Esophagus squamous epithelium (tissue), 5 donors: Measurements from ENCODE around the gene CFAP157. TPM values are rescaled to one million over a fixed set of nuclear protein-coding genes. Genes with fewer than 3 reads are reported as not detected.

ENCODE experiments used
- DNase-seq: peaks from one replicate; lab custom pipeline; 2025; lab: John Stamatoyannopoulos, UW
- H3K27ac ChIP-seq, 4 donors: fragments of 200-600 bp; sonication (generic); one replicate each; pipeline ENCODE4 v1.5.1; 2016 to 2019; ENCODE audit warnings: mild to moderate bottlenecking in 1 of 4
- H3K27me3 ChIP-seq, 4 donors: fragments of 200-600 bp; sonication (generic); 1 replicate in 3 of 4; 2 replicates in 1 of 4; pipeline versions ENCODE4 v1.5.1 to v1.6.0; 2017 to 2021; ENCODE audit warnings: antibody characterized with exemption in 1 of 4
- H3K36me3 ChIP-seq, 3 donors: fragments of 200-600 bp; sonication (generic); one replicate each; pipeline ENCODE4 v1.5.1; 2016 to 2019
- H3K4me1 ChIP-seq, 3 donors: fragments of 200-600 bp; sonication (generic); one replicate each; pipeline ENCODE4 v1.5.1; 2017 to 2019
- H3K4me3 ChIP-seq, 4 donors: fragments of 200-600 bp; sonication (generic); 1 replicate in 3 of 4; 2 replicates in 1 of 4; pipeline ENCODE4 v1.5.1; 2016 to 2019; ENCODE audit warnings: mild to moderate bottlenecking in 2 of 4, moderate library complexity in 1 of 4
- H3K9me3 ChIP-seq, 3 donors: fragments of 200-600 bp; sonication (generic); one replicate each; pipeline ENCODE4 v1.5.1; 2016 to 2019
- POLR2A ChIP-seq, 4 donors: fragments of 450-650 bp; IDR thresholded peaks; one replicate each; pipeline ENCODE4 v1.6.1; 2017; ENCODE audit warnings: antibody characterized with exemption in 4 of 4, mild to moderate bottlenecking in 4 of 4, moderate library complexity in 3 of 4
- WGBS, 2 donors: methylation state at CpG; one replicate each; pipeline ENCODE4 v1.1.5; 2018; 5-methylcytosine and 5-hydroxymethylcytosine counted together
- intact Hi-C: fragments of 100-400 bp; cut with DNase I; formaldehyde crosslinking; loops from one replicate; pipeline ENCODE4 v1.15.0; 2022
- total RNA-seq, 4 donors: library from RNA; depleted of rRNA; stranded (reverse); fragments of >200 nt; gene quantifications; one replicate each; pipeline ENCODE4 v1.1.0, GENCODE V29; 2016
- TF ChIP-seq, protein P1 (sequence below), 6 experiments: fragments of 450-650 bp in 4 of 6; fragments of 200-600 bp in 2 of 6; sonication (generic) in 2 of 6; IDR thresholded peaks; one replicate each; pipeline ENCODE4 v1.5.1; 2016 to 2019; ENCODE audit warnings: antibody characterized with exemption in 6 of 6, mild to moderate bottlenecking in 4 of 6, moderate library complexity in 4 of 6
- donor health status: DM: yes; HTN: yes; CAD: no.

CFAP157 gene
- total RNA-seq, 4 donors from 2014 or later, result 0.19 TPM; not detected in 3

DNA sequence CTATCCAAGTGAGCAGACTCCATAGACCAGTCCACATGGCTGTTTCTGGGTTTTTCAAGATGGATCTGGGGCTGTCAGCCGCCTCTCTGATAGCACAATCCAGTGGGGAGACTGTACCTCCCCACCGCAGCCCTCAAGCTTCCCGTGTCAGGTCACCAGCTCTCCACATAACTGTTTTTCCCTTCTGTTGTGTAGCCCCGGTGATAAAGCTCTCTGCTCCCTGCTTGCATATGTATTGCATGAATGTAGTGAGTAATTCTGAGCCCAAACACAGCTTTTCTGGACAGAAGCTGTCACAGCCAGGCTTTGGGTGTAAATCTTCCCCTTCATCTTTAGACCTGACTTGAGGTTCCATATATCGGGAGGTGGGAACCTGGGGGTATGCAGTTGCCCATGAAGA is 23.1 kb upstream of the CFAP157 start:
- no peak for TF ChIP-seq POLR2A (IDR thresholded peaks at IDR 0.05)
- TF ChIP-seq, protein P1, sequence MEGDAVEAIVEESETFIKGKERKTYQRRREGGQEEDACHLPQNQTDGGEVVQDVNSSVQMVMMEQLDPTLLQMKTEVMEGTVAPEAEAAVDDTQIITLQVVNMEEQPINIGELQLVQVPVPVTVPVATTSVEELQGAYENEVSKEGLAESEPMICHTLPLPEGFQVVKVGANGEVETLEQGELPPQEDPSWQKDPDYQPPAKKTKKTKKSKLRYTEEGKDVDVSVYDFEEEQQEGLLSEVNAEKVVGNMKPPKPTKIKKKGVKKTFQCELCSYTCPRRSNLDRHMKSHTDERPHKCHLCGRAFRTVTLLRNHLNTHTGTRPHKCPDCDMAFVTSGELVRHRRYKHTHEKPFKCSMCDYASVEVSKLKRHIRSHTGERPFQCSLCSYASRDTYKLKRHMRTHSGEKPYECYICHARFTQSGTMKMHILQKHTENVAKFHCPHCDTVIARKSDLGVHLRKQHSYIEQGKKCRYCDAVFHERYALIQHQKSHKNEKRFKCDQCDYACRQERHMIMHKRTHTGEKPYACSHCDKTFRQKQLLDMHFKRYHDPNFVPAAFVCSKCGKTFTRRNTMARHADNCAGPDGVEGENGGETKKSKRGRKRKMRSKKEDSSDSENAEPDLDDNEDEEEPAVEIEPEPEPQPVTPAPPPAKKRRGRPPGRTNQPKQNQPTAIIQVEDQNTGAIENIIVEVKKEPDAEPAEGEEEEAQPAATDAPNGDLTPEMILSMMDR (IDR thresholded peaks at IDR 0.05), result no peak
- Histone ChIP-seq H3K4me1 (no peaks in the 10 kb centered on the region), H3K27ac (no peak overlapping the region), H3K36me3 (peaks cover 0 to 75% (median 0%) of the 10 kb centered on the region in 3 donors), H3K4me3 (no peak overlapping the region), H3K9me3 (no peaks in the 10 kb centered on the region), H3K27me3 (no peaks in the 10 kb centered on the region)
- intact Hi-C loops, result no loop called here
- WGBS, 2 donors, result 82 to 88% methylated on average over 5 of the region's 5 CpGs
- no peak for DNase-seq

DNA sequence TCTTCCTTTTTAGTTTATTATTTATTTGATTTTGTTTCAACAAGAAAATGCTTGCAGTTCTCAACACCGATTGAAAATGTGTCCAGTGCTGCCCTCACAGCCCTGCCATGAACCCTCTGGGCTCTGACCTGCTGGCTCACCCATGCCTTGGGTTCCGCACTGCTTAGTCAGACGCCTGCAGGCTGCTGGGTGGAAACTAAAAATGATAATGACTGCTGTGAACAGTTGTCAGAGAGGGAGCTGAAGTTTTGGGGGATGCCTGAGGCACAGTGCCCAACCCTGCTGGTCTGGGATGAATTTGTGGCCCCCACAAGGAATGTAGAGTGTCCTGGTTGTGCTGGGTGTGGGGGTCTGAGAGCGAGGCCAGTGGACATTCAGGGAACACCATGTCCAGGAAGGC is 22.2 kb upstream of the CFAP157 start:
- Histone ChIP-seq H3K36me3 (peaks cover 0 to 77% (median 0%) of the 10 kb centered on the region in 3 donors), H3K9me3 (no peaks in the 10 kb centered on the region), H3K27ac (no peak overlapping the region), H3K4me1 (no peaks in the 10 kb centered on the region), H3K27me3 (no peaks in the 10 kb centered on the region), H3K4me3 (no peak overlapping the region)
- no peak for DNase-seq
- 67 to 78% methylated on average over 2 to 4 of the region's 4 CpGs for WGBS, 2 donors
- TF ChIP-seq, protein P1 (IDR thresholded peaks at IDR 0.05), result no peak
- no peak for TF ChIP-seq POLR2A (IDR thresholded peaks at IDR 0.05)
- intact Hi-C loops, result no loop called here

DNA sequence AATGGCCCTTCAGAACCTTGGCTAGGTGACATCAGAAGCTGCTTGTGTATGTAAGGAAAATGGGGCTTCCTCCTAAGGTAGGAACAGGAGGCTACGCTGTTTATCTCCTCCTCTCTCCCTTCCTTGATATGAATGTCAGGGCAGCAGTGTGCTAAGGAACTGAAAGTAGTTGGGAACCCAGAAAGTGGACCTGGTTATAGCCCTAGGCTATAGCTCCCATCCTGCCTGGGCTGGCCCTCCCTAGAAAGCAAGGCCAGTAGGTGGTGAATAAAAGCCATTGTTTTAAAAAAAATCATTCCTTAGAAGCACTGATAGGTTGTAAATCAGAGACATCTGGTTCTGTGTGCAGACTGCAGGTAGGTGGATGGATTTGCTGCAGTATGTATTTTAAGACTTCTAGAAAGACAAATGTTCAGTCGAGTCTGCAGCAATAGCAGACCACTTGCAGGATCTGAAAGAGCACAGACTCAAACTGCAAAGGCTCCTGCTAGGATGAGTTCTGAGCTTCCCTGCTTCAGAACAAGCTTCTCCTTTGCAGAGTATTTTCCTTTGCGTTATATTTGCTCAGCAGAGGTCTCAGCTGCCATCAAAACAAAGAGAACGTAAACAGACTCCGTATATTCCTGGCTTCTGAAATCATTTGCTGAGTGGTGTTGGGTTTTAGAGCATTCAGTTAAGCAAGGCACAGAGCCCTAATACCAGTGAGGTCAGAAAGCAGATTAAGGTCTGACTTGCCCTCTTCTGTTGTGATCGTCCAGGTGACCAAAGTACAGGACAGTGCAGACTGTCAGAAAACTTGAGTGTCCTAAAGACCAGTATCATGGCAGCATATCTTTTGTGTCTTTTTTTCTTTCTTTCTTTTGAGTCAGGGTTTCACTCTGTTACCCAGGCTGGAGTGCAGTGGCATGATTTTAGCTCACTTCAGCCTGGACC is 20.1 kb upstream of the CFAP157 start:
- H3K27ac ChIP-seq, result no peak overlapping the region
- intact Hi-C loops, result no loop called here
- no peaks in the 10 kb centered on the region for H3K9me3 ChIP-seq
- H3K4me1 ChIP-seq, result no peaks in the 10 kb centered on the region
- no peaks in the 10 kb centered on the region for H3K27me3 ChIP-seq
- DNase-seq, result no peak
- no peak overlapping the region for H3K4me3 ChIP-seq
- WGBS, 2 donors, result 71 to 81% methylated on average over 6 of the region's 6 CpGs
- H3K36me3 ChIP-seq, result peaks cover 0 to 77% (median 0%) of the 10 kb centered on the region in 3 donors
- no peak for TF ChIP-seq POLR2A (IDR thresholded peaks at IDR 0.05)
- TF ChIP-seq, protein P1 (IDR thresholded peaks at IDR 0.05), result no peak

DNA sequence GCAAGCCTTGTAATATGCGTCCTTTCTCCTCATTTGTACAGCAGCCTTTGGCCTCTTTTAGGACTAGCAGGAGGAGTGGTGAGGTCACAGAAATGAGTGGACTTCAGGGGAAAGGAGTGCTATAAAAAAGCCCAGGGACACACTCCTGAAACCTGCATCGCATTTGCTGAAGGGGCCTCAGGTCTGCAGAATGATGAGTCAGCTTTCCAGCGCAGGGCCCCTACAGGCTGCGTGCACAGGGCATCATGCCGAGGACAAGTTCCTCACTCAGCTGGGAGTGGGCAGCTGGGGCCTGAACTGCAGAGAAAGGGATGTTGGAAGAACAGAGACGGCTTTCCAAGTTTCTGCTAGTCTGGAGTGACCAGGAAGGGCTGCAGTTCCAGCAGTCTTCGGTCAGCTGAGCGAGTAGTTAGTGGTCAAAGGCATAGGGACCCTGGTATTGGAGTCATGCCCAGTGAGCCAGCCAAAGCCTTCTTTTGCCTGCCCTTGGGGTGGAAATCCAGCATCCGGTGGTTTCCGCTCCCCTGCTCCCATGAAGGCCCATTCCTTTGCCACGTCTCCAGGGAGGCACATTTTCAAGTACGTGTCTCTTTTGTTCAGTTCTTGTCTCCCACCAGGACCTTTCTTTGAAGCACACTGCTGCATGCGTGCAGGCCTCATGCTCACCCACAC is 17.3 kb upstream of the CFAP157 start:
- no peak for DNase-seq
- intact Hi-C loops, result no loop called here
- TF ChIP-seq, protein P1 (IDR thresholded peaks at IDR 0.05), result no peak
- no peak for TF ChIP-seq POLR2A (IDR thresholded peaks at IDR 0.05)
- peaks cover 0 to 56% (median 0%) of the 10 kb centered on the region in 3 donors for H3K36me3 ChIP-seq
- no peaks in the 10 kb centered on the region for H3K9me3 ChIP-seq
- H3K27ac ChIP-seq, result no peak overlapping the region
- WGBS, 2 donors, result 97% methylated on average over 8 to 9 of the region's 13 CpGs
- no peaks in the 10 kb centered on the region for H3K4me1 ChIP-seq
- H3K27me3 ChIP-seq, result no peaks in the 10 kb centered on the region
- no peak overlapping the region for H3K4me3 ChIP-seq

DNA sequence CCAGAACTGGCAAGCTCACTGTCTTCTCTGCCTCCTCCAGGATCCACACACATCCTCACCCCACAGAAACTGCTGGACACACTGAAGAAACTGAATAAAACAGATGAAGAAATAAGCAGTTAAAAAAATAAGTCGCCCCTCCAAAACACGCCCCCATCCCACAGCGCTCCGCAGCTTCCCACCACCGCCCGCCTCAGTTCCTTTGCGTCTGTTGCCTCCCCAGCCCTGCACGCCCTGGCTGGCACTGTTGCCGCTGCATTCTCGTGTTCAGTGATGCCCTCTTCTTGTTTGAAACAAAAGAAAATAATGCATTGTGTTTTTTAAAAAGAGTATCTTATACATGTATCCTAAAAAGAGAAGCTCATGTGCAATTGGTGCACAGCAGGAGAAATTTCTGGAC is 16.1 kb upstream of the CFAP157 start:
- TF ChIP-seq, protein P1 (IDR thresholded peaks at IDR 0.05), result no peak
- TF ChIP-seq POLR2A (IDR thresholded peaks at IDR 0.05), result no peak
- Histone ChIP-seq H3K36me3 (peaks cover 0 to 52% (median 0%) of the 10 kb centered on the region in 3 donors), H3K9me3 (no peaks in the 10 kb centered on the region), H3K4me1 (no peaks in the 10 kb centered on the region), H3K27ac (no peak overlapping the region), H3K27me3 (no peaks in the 10 kb centered on the region), H3K4me3 (no peak overlapping the region)
- WGBS, 2 donors, result 90% methylated on average over 9 to 10 of the region's 10 CpGs
- intact Hi-C loops, result no loop called here
- no peak for DNase-seq
